Keratinocyte (primary cell): ENCODE results near the gene SLC7A1.

Experiments
- CTCF ChIP-seq, 3 experiments: IDR thresholded peaks in 1 of 3; conservative IDR thresholded peaks in 1 of 3; optimal IDR thresholded peaks in 1 of 3; 2 replicates in 2 of 3; 3 replicates in 1 of 3; pipeline versions ENCODE3 to v1.5.1; 2011; ENCODE audit warnings: low read length in 3 of 3, mild to moderate bottlenecking in 3 of 3, moderate library complexity in 2 of 3, control low read depth in 1 of 3, inconsistent platforms in 1 of 3; ENCODE audit not compliant: insufficient read depth in 2 of 3; ENCODE audit errors: extremely low read depth in 1 of 3
- EZH2 ChIP-seq: IDR thresholded peaks from one replicate; pipeline ENCODE4 v1.6.1; 2012; ENCODE audit warnings: inconsistent platforms, mild to moderate bottlenecking, low read length, moderate library complexity

- TF ChIP-seq CTCF (optimal IDR thresholded peaks at IDR 0.05 in 1 of 3, IDR thresholded peaks at IDR 0.05 in 1 of 3, conservative IDR thresholded peaks at IDR 0.05 in 1 of 3; ENCODE audit: extremely low read depth in 1 of 3, insufficient read depth in 2 of 3, low read length in 3 of 3) (no peak), EZH2 (no peak)
These were observed 17.6 kb upstream of the SLC7A1 start for GRCh38 chr13:29613101-29613500.
